ENCODE measurements around the gene HOXA3.

The HOXA3 gene

DNA sequence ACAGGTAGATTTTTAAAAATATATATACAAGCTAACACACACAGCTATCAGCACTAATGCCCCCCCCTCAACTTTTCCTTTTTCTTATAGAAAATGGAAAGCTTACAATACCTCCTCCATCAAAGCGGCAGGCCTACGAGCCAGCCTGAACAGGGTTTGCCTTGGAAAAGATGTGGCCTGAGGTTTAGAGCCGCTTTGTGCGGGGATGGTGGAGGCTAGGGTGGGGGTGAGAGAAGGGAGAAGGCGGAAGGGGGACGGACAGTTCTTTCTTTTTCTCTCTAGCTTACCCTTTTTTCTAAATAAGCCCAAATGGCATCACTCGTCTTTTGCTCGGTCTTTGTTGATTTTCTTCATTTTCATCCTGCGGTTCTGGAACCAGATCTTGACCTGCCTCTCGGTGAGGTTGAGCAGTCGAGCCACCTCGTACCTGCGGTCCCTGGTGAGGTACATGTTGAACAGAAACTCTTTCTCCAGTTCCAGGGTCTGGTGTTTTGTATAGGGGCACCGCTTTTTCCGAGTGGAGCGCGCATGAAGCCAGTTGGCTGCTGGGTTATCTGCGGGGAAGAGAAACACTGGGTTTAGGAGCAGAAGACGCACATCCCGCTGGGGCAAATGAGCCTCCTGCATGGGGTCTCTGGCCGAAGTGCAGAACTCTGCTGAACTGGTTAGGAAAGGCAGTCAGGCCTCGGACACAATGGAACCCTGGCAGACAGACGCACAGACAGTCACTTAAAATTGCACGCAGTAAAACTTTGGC, 11.1 kb upstream of the HOXA3 start (continued):
- no peak for TF ChIP-seq BACH2 (CRISPR knock-in tag; IDR thresholded peaks at IDR 0.05; ENCODE audit: borderline replicate concordance)
- no peak for TF ChIP-seq ISL1 (CRISPR knock-in tag; IDR thresholded peaks at IDR 0.05)
- TF ChIP-seq ZC3H10 (CRISPR knock-in tag; IDR thresholded peaks at IDR 0.05), result no peak
- no peak for TF ChIP-seq ZNF70 (CRISPR knock-in tag; IDR thresholded peaks at IDR 0.05)
- TF ChIP-seq TCF4 (CRISPR knock-in tag; IDR thresholded peaks at IDR 0.05; ENCODE audit: borderline replicate concordance), result no peak
- TF ChIP-seq ESRRG (CRISPR knock-in tag; IDR thresholded peaks at IDR 0.05), result no peak
- no peak for TF ChIP-seq TOX (CRISPR knock-in tag; IDR thresholded peaks at IDR 0.05; ENCODE audit: borderline replicate concordance)
- TF ChIP-seq ARNTL (CRISPR knock-in tag; IDR thresholded peaks at IDR 0.05; ENCODE audit: borderline replicate concordance, low read depth), result no peak
- TF ChIP-seq SNAI2 (CRISPR knock-in tag; IDR thresholded peaks at IDR 0.05), result no peak
- no peak for TF ChIP-seq ZFP3 (CRISPR knock-in tag; IDR thresholded peaks at IDR 0.05)

DNA sequence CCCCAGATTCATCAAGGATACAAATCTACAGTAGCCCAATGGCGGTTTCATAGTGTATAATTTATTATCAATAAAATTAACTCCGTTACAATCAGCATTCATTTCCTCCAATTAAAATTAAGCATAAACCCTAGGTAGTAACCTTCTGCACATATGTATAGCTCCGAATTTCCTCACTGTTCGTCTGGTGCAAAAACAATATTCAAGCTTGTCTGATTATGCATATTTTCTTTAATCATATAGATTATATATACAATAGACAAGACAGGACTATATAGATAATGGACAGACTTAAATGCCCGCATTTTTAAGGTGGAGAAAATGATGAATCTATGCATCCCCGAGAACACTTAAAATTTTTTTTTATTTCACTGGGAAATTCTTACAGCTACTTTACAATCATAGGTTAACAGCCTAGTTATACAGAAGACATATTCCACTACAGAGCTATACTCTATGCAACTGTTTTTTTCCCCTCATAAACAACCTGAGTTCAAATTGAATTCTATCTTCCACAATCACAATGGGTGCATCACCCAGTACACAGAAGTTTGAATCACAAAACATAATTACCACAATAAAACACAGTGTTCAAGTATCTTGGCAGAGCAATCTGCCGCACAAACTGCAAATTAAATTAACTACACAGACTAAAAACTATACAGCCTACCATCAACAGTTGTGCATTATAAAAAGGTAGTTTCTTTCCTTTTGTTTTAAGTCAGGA, 10.3 kb upstream of the HOXA3 start:
- TF ChIP-seq, protein P1, sequence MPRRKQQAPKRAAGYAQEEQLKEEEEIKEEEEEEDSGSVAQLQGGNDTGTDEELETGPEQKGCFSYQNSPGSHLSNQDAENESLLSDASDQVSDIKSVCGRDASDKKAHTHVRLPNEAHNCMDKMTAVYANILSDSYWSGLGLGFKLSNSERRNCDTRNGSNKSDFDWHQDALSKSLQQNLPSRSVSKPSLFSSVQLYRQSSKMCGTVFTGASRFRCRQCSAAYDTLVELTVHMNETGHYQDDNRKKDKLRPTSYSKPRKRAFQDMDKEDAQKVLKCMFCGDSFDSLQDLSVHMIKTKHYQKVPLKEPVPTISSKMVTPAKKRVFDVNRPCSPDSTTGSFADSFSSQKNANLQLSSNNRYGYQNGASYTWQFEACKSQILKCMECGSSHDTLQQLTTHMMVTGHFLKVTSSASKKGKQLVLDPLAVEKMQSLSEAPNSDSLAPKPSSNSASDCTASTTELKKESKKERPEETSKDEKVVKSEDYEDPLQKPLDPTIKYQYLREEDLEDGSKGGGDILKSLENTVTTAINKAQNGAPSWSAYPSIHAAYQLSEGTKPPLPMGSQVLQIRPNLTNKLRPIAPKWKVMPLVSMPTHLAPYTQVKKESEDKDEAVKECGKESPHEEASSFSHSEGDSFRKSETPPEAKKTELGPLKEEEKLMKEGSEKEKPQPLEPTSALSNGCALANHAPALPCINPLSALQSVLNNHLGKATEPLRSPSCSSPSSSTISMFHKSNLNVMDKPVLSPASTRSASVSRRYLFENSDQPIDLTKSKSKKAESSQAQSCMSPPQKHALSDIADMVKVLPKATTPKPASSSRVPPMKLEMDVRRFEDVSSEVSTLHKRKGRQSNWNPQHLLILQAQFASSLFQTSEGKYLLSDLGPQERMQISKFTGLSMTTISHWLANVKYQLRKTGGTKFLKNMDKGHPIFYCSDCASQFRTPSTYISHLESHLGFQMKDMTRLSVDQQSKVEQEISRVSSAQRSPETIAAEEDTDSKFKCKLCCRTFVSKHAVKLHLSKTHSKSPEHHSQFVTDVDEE (CRISPR knock-in tag; IDR thresholded peaks at IDR 0.05), result no peak
- TF ChIP-seq ZFP3 (CRISPR knock-in tag; IDR thresholded peaks at IDR 0.05), result no peak
- TF ChIP-seq ZNF565 (CRISPR knock-in tag; conservative IDR thresholded peaks at IDR 0.05; ENCODE audit: low read depth), result no peak
- TF ChIP-seq BACH2 (CRISPR knock-in tag; IDR thresholded peaks at IDR 0.05; ENCODE audit: borderline replicate concordance), result no peak
- TF ChIP-seq, protein P2, sequence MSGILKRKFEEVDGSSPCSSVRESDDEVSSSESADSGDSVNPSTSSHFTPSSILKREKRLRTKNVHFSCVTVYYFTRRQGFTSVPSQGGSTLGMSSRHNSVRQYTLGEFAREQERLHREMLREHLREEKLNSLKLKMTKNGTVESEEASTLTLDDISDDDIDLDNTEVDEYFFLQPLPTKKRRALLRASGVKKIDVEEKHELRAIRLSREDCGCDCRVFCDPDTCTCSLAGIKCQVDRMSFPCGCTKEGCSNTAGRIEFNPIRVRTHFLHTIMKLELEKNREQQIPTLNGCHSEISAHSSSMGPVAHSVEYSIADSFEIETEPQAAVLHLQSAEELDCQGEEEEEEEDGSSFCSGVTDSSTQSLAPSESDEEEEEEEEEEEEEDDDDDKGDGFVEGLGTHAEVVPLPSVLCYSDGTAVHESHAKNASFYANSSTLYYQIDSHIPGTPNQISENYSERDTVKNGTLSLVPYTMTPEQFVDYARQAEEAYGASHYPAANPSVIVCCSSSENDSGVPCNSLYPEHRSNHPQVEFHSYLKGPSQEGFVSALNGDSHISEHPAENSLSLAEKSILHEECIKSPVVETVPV (CRISPR knock-in tag; IDR thresholded peaks at IDR 0.05), result no peak
- no peak for TF ChIP-seq ESRRG (CRISPR knock-in tag; IDR thresholded peaks at IDR 0.05)
- no peak for TF ChIP-seq ZFP30 (CRISPR knock-in tag; IDR thresholded peaks at IDR 0.05)
- TF ChIP-seq, protein P3, sequence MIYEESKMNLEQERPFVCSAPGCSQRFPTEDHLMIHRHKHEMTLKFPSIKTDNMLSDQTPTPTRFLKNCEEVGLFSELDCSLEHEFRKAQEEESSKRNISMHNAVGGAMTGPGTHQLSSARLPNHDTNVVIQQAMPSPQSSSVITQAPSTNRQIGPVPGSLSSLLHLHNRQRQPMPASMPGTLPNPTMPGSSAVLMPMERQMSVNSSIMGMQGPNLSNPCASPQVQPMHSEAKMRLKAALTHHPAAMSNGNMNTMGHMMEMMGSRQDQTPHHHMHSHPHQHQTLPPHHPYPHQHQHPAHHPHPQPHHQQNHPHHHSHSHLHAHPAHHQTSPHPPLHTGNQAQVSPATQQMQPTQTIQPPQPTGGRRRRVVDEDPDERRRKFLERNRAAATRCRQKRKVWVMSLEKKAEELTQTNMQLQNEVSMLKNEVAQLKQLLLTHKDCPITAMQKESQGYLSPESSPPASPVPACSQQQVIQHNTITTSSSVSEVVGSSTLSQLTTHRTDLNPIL (CRISPR knock-in tag; IDR thresholded peaks at IDR 0.05; ENCODE audit: low read depth), result no peak
- TF ChIP-seq, protein P4, sequence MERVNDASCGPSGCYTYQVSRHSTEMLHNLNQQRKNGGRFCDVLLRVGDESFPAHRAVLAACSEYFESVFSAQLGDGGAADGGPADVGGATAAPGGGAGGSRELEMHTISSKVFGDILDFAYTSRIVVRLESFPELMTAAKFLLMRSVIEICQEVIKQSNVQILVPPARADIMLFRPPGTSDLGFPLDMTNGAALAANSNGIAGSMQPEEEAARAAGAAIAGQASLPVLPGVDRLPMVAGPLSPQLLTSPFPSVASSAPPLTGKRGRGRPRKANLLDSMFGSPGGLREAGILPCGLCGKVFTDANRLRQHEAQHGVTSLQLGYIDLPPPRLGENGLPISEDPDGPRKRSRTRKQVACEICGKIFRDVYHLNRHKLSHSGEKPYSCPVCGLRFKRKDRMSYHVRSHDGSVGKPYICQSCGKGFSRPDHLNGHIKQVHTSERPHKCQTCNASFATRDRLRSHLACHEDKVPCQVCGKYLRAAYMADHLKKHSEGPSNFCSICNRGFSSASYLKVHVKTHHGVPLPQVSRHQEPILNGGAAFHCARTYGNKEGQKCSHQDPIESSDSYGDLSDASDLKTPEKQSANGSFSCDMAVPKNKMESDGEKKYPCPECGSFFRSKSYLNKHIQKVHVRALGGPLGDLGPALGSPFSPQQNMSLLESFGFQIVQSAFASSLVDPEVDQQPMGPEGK (CRISPR knock-in tag; IDR thresholded peaks at IDR 0.05; ENCODE audit: borderline replicate concordance), result no peak
- TF ChIP-seq OSR1 (CRISPR knock-in tag; IDR thresholded peaks at IDR 0.05), result no peak
- TF ChIP-seq TCF4 (CRISPR knock-in tag; IDR thresholded peaks at IDR 0.05; ENCODE audit: borderline replicate concordance), result no peak
- no peak for TF ChIP-seq ISL1 (CRISPR knock-in tag; IDR thresholded peaks at IDR 0.05)
- TF ChIP-seq CSDC2 (CRISPR knock-in tag; IDR thresholded peaks at IDR 0.05), result no peak
- TF ChIP-seq TOX (CRISPR knock-in tag; IDR thresholded peaks at IDR 0.05; ENCODE audit: borderline replicate concordance), result no peak
- no peak for ATAC-seq

DNA sequence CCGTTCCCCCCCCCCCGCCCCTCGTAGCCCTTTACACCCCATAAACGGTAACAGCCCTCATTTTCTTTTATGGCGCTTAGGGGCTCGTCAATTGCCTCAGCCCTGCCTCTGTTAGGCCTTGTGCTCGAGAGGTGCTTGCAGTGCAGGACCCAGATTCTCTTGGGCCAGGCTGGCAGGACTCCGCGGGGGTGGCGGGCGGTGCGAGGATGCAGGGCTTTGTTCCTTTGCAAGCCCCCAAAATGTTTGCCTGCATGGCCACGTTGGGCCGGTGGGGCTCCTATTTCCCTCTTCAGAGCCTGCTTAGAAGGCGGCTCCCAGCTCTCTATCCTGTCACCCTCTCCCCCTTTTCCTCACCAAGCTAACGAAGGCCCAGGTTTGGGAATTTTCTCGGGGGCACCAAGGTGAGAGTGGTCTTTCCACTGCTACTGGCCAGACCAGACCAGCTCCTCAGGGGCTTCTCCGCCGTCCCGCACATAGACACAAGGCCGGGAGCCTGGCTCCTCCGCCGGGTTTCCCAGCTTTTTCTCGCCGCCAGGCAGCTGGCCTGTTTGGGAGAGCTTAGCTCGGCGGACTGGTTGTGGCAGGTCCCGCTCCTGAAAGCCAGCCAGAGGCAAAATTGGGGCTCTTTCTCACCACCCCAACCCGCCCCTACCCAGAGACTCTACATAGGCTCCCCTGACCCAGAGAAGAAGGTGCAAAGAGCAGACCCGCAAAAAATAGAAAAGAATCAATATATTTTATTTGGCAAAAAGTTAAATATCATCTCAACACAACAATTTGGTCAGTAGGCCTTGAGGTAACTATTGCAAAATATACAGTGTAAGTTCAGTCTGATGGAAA, 9.6 kb upstream of the HOXA3 start:
- no peak for ATAC-seq
- no peak for TF ChIP-seq ESRRG (CRISPR knock-in tag; IDR thresholded peaks at IDR 0.05)
- TF ChIP-seq, protein P2 (CRISPR knock-in tag; IDR thresholded peaks at IDR 0.05), result no peak
- TF ChIP-seq, protein P5, sequence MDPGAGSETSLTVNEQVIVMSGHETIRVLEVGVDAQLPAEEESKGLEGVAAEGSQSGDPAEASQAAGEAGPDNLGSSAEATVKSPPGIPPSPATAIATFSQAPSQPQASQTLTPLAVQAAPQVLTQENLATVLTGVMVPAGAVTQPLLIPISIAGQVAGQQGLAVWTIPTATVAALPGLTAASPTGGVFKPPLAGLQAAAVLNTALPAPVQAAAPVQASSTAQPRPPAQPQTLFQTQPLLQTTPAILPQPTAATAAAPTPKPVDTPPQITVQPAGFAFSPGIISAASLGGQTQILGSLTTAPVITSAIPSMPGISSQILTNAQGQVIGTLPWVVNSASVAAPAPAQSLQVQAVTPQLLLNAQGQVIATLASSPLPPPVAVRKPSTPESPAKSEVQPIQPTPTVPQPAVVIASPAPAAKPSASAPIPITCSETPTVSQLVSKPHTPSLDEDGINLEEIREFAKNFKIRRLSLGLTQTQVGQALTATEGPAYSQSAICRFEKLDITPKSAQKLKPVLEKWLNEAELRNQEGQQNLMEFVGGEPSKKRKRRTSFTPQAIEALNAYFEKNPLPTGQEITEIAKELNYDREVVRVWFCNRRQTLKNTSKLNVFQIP (CRISPR knock-in tag; IDR thresholded peaks at IDR 0.05; ENCODE audit: borderline replicate concordance, low read depth), result no peak
- TF ChIP-seq OSR1 (CRISPR knock-in tag; IDR thresholded peaks at IDR 0.05), result no peak
- no peak for TF ChIP-seq ARNTL (CRISPR knock-in tag; IDR thresholded peaks at IDR 0.05; ENCODE audit: borderline replicate concordance, low read depth)
- TF ChIP-seq, protein P3 (CRISPR knock-in tag; IDR thresholded peaks at IDR 0.05; ENCODE audit: low read depth), result no peak
- no peak for TF ChIP-seq TOX (CRISPR knock-in tag; IDR thresholded peaks at IDR 0.05; ENCODE audit: borderline replicate concordance)
- no peak for TF ChIP-seq ZNF8 (CRISPR knock-in tag; IDR thresholded peaks at IDR 0.05)
- TF ChIP-seq GLIS3 (CRISPR knock-in tag; IDR thresholded peaks at IDR 0.05), result no peak
- TF ChIP-seq CSDC2 (CRISPR knock-in tag; IDR thresholded peaks at IDR 0.05), result no peak
- no peak for TF ChIP-seq RARB (CRISPR knock-in tag; IDR thresholded peaks at IDR 0.05)
- TF ChIP-seq ZFP30 (CRISPR knock-in tag; IDR thresholded peaks at IDR 0.05), result no peak
